ENCODE measurements around the gene VEZT.

Gene VEZT

GRCh38 chr12:95248604-95249360, 31.2 kb downstream of the VEZT start:
- Mint-ChIP-seq H3K36me3 (ENCODE audit: low read depth) (peaks cover 30% of the 10 kb centered on the region), H3K4me3 (no peak overlapping the region), H3K27ac (peak overlapping the region; percentile 62 to 89 (median 70)), H3K4me1 (peaks cover 60% of the 10 kb centered on the region), H3K9me3 (no peaks in the 10 kb centered on the region), H3K27me3 (ENCODE audit: low read depth) (no peaks in the 10 kb centered on the region)
- no peak for TF ChIP-seq CTCF (IDR thresholded peaks at IDR 0.05; ENCODE audit: unreplicated experiment in 3 of 3)

GRCh38 chr12:95253386-95253785, 35.8 kb downstream of the VEZT start:
- no peaks in the 10 kb centered on the region for H3K9me3 Mint-ChIP-seq
- TF ChIP-seq CTCF (IDR thresholded peaks at IDR 0.05; ENCODE audit: unreplicated experiment in 3 of 3) = no peak
- H3K27ac Mint-ChIP-seq = peak overlapping the region in 1 of 3 experiments; percentile 5
- H3K4me3 Mint-ChIP-seq = no peak overlapping the region
- no peaks in the 10 kb centered on the region for H3K27me3 Mint-ChIP-seq (ENCODE audit: low read depth)
- H3K4me1 Mint-ChIP-seq = peaks cover 34% of the 10 kb centered on the region
- H3K36me3 Mint-ChIP-seq (ENCODE audit: low read depth) = peaks cover 46% of the 10 kb centered on the region

GRCh38 chr12:95257541-95257940, 39.9 kb downstream of the VEZT start:
- H3K36me3 Mint-ChIP-seq (ENCODE audit: low read depth) = peaks cover 51% of the 10 kb centered on the region
- TF ChIP-seq CTCF (IDR thresholded peaks at IDR 0.05; ENCODE audit: unreplicated experiment in 3 of 3) = no peak

GRCh38 chr12:95258151-95258550, 40.5 kb downstream of the VEZT start:
- Mint-ChIP-seq H3K4me3 (no peak overlapping the region), H3K4me1 (no peaks in the 10 kb centered on the region), H3K9me3 (no peaks in the 10 kb centered on the region), H3K27ac (no peak overlapping the region), H3K27me3 (ENCODE audit: low read depth) (no peaks in the 10 kb centered on the region), H3K36me3 (ENCODE audit: low read depth) (peaks cover 54% of the 10 kb centered on the region)
- no peak for TF ChIP-seq CTCF (IDR thresholded peaks at IDR 0.05; ENCODE audit: unreplicated experiment in 3 of 3)

More at GRCh38 chr12:95257541-95257940, 39.9 kb downstream of the VEZT start:
- H3K4me1 Mint-ChIP-seq = no peaks in the 10 kb centered on the region
- no peak overlapping the region for H3K4me3 Mint-ChIP-seq
- H3K27me3 Mint-ChIP-seq (ENCODE audit: low read depth) = no peaks in the 10 kb centered on the region
- no peaks in the 10 kb centered on the region for H3K9me3 Mint-ChIP-seq
- no peak overlapping the region for H3K27ac Mint-ChIP-seq

- Mint-ChIP-seq H3K4me1 (no peaks in the 10 kb centered on the region), H3K4me3 (no peak overlapping the region), H3K36me3 (ENCODE audit: low read depth) (peaks cover 55% of the 10 kb centered on the region), H3K27ac (no peak overlapping the region), H3K27me3 (ENCODE audit: low read depth) (no peaks in the 10 kb centered on the region), H3K9me3 (no peaks in the 10 kb centered on the region)
- no peak for TF ChIP-seq CTCF (IDR thresholded peaks at IDR 0.05; ENCODE audit: unreplicated experiment in 3 of 3)
Observed at GRCh38 chr12:95258803-95259202, 41.2 kb downstream of the VEZT start.

GRCh38 chr12:95259368-95259767, 41.8 kb downstream of the VEZT start:
- H3K27ac Mint-ChIP-seq = no peak overlapping the region
- TF ChIP-seq CTCF (IDR thresholded peaks at IDR 0.05; ENCODE audit: unreplicated experiment in 3 of 3) = no peak
- H3K9me3 Mint-ChIP-seq = no peaks in the 10 kb centered on the region
- H3K27me3 Mint-ChIP-seq (ENCODE audit: low read depth) = no peaks in the 10 kb centered on the region
- H3K4me1 Mint-ChIP-seq = no peaks in the 10 kb centered on the region
- peaks cover 58% of the 10 kb centered on the region for H3K36me3 Mint-ChIP-seq (ENCODE audit: low read depth)
- no peak overlapping the region for H3K4me3 Mint-ChIP-seq
